ENCODE measurements around the gene SNX15. TPM values are rescaled to one million over a fixed set of nuclear protein-coding genes. Genes with fewer than 3 reads are reported as not detected.

The SNX15 gene
- total RNA-seq, 1 donor from 2014 or later: 16.5 TPM

DNA sequence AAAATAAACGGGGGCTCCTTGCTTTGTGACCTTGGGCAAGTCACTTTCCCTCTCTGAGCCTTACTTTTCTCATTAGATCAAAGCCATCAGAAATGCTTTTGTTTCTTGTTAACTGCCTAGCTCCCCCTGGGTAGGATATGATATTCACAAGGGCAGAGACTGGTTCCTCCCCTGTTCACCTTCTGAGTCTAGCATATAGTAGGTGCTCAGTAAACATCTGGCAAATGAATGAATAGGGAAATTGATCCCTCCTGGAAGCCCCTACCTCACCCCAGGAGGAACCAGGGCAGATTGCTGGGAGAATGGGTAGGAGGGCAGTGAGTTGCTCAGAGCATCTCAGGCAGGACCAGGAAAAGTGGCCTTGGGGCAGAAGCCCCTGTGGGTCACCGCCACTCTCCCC, 7.2 kb downstream of the SNX15 start:
- TF ChIP-seq, protein P1, sequence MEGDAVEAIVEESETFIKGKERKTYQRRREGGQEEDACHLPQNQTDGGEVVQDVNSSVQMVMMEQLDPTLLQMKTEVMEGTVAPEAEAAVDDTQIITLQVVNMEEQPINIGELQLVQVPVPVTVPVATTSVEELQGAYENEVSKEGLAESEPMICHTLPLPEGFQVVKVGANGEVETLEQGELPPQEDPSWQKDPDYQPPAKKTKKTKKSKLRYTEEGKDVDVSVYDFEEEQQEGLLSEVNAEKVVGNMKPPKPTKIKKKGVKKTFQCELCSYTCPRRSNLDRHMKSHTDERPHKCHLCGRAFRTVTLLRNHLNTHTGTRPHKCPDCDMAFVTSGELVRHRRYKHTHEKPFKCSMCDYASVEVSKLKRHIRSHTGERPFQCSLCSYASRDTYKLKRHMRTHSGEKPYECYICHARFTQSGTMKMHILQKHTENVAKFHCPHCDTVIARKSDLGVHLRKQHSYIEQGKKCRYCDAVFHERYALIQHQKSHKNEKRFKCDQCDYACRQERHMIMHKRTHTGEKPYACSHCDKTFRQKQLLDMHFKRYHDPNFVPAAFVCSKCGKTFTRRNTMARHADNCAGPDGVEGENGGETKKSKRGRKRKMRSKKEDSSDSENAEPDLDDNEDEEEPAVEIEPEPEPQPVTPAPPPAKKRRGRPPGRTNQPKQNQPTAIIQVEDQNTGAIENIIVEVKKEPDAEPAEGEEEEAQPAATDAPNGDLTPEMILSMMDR (conservative IDR thresholded peaks at IDR 0.05; ENCODE audit: low read depth, low read length): no peak
- no peak overlapping the region for H3K4me3 ChIP-seq (ENCODE audit: low read depth, low read length)
- DNase-seq (ENCODE audit: low read depth): no peak

DNA sequence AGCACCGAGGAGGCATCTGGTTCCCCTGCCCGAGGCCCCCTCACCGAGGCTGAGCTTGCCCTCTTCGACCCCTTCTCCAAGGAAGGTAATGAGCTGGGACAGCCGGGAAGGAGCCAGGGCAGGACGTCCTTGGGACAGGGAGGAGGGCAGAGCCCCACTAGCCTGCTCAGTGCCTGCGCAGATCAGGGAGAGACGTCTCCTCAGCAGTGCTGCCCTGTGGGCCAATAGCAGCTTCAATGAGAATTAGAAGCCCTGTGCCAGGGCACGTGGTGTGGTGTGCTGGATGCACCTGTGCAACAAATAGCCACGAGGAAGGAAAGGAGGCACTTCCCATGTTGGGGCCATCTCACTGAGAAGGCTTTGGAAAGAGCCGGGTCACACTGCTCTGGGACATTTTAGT, 8.3 kb downstream of the SNX15 start:
- DNase-seq (ENCODE audit: low read depth): no peak
- H3K4me3 ChIP-seq (ENCODE audit: low read depth, low read length): no peak overlapping the region
- TF ChIP-seq, protein P1 (conservative IDR thresholded peaks at IDR 0.05; ENCODE audit: low read depth, low read length): no peak

DNA sequence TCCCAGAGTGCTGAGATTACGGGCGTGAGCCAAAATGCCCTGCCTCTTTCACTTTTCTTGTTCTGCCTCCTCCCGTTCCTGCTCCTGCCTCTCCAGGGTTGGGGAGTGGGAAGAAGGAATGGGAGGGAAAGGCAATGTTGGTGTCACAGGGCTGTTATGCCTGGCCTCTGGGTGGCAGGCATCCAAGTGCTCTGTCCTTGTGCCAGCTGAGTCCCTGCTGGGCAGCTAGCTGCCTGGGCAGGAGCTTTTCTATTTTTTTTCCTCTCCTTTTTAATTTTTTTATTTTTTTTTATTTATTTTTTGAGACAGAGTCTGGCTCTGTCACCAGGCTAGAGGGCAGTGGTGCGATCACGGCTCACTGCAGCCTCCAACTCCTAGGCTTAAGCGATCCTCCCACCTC, 9.7 kb downstream of the SNX15 start:
- TF ChIP-seq, protein P1 (conservative IDR thresholded peaks at IDR 0.05; ENCODE audit: low read depth, low read length): no peak
- H3K4me3 ChIP-seq (ENCODE audit: low read depth, low read length): no peak overlapping the region
- no peak for DNase-seq (ENCODE audit: low read depth)

DNA sequence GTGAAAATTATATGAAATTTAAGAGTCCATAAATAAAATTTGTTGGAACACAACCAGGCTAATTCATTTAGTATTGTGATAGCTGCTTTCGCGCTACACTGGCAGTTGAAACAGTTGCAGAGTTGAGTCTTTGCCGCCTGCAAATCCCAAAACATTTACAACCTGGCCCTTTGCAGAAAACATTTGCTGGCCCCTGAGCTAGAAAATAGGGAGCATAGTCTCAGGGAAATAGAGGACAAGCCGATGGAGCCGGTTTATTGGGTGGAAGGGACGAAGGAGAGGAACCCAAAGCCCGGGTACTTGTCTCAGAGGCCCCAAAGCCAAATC, 13.2 kb downstream of the SNX15 start:
- no peak for DNase-seq (ENCODE audit: low read depth)
- peak overlapping the region; percentile 65 for H3K4me3 ChIP-seq (ENCODE audit: low read depth, low read length)
- TF ChIP-seq, protein P1 (conservative IDR thresholded peaks at IDR 0.05; ENCODE audit: low read depth, low read length): no peak

DNA sequence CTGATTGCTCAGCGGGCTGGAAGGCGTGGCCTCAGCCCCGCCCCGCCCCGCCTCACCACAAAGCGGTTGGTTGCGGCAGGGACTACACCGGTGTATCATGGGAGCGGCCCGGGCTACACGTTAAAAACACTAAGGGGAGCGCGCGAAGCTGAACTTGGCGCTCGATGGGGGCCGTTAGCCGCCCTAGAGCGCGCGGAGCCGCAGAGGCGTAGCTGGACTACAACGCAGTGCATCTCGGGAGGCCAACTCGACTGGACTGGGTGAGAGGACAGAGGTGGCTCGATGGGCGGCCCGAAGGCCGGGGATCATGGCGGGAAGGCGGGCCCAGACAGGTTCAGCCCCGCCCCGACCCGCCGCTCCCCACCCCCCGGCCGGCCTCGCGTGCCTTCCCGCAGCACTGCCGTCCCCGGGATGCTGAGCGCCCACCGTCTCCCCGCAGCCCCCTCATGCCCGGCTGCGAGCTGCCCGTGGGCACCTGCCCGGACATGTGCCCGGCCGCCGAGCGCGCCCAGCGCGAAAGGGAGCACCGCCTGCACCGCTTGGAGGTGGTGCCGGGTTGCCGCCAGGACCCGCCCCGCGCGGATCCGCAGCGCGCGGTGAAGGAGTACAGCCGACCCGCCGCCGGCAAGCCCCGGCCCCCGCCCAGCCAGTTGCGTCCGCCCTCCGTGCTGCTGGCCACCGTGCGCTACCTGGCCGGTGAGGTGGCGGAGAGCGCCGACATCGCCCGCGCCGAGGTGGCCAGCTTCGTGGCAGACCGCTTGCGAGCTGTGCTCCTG, 13.8 kb downstream of the SNX15 start, which contains the start of gene SAC3D1:
TSS of gene SAC3D1 (plus strand) at position 364 of the 776 bp plus-strand sequence. CDS start at position 447, 83 bp downstream.
- peak within 1 kb of the TSS; percentile 65 for H3K4me3 ChIP-seq (ENCODE audit: low read depth, low read length)
- TF ChIP-seq, protein P1 (conservative IDR thresholded peaks at IDR 0.05; ENCODE audit: low read depth, low read length): no peak
- peak; percentile 55 for DNase-seq (ENCODE audit: low read depth)

DNA sequence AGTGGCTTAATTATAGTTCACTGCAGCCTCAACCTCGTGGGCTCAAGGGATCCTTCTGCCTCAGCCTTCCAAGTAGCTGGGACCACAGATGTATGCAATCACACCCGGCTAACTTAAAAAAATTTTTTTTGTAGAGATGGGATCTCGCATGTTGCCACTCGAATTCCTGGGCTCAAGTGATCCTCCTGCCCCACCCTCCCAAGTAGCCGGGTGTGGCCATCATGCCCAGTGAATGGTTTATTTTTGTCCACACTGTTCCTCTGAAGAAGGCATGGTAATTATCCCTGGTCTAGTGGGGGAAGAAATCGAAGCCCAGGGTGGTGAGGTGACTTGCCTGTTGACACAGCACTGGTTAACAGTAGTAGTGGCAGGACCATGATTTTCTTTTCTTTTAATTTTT, 15.7 kb downstream of the SNX15 start:
- no peak overlapping the region for H3K4me3 ChIP-seq (ENCODE audit: low read depth, low read length)
- TF ChIP-seq, protein P1 (conservative IDR thresholded peaks at IDR 0.05; ENCODE audit: low read depth, low read length): no peak
- no peak for DNase-seq (ENCODE audit: low read depth)

All from epithelial cell of proximal tubule (primary cell).